Measurements from ENCODE around the gene BRI3. TPM values are rescaled to one million over a fixed set of nuclear protein-coding genes. Genes with fewer than 3 reads are reported as not detected.
A peak's percentile ranks its signal among the peaks of the same experiment; 100 is the strongest.

BRI3 gene
- total RNA-seq, 1 donor from 2014 or later: 15.9 TPM

- FAIRE-seq: no peak
- DNase-seq (ENCODE audit: low spot score in 2 of 2): peak; percentile 99 to 100
Observed at GRCh38 chr7:98251601-98252424, 29.7 kb upstream of the BRI3 start, which contains the start of gene TECPR1. TECPR1 (minus strand) TSS chr7:98252232; CDS start chr7:98246146, 6,086 bp downstream.

DNA sequence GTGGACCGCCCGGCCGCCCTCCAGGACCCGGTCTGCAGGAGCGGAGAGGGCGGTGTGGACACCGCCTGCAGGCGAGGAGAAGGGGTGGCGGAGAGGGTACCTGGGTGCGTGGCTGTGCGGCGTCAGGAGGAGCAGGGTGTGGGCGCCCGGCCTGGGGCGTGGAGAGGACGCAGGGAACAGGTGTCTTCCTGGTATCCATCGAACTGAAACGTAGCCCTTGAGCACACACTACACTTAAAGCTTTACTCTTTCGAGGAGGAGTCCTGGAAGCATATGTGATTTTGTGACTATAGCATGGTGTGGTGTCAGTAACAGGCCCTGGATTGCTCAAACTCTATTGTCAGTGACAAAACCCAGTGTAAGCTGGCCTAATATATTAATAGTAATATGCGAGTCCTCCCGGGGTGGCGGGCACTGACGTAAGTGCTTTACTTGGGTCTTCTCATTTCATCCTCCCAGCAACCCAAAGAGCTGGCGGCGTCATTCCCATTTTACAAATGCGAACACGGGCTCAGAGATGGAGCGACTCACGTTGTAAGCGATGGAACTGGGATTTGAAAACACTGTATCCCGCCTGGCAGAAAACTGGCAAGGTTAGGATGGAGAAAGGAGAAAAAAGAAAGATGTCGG lies 28.9 kb upstream of the BRI3 start:
- no peak for FAIRE-seq

DNA sequence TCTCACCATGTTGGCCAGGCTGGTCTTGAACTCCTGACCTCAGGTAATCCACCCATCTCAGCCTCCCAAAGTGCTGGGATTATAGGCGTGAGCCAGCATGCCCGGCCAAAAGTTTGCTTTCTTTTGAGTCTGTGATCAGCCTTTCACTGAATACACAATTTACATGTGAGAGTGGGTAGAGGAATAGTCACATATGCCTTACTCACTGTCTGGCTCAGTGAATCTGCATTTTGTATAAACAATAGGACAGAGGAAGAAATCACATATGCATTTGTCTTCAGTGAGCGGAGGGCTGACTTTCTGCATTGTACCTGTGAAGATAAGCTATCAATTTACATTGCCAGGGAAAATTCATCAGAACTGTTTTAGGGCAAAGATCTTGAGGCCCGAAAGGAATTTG lies 27.0 kb upstream of the BRI3 start:
- DNase-seq (ENCODE audit: low spot score in 2 of 2): no peak
- FAIRE-seq: no peak

More for the DNA sequence above, 28.9 kb upstream of the BRI3 start:
- no peak for DNase-seq (ENCODE audit: low spot score in 2 of 2)

GRCh38 chr7:98254951-98255610 lies 26.4 kb upstream of the BRI3 start:
- no peak for FAIRE-seq

GRCh38 chr7:98256431-98256830 lies 25.1 kb upstream of the BRI3 start:
- FAIRE-seq: no peak

More at GRCh38 chr7:98254951-98255610, 26.4 kb upstream of the BRI3 start:
- no peak for DNase-seq (ENCODE audit: low spot score in 2 of 2)

DNA sequence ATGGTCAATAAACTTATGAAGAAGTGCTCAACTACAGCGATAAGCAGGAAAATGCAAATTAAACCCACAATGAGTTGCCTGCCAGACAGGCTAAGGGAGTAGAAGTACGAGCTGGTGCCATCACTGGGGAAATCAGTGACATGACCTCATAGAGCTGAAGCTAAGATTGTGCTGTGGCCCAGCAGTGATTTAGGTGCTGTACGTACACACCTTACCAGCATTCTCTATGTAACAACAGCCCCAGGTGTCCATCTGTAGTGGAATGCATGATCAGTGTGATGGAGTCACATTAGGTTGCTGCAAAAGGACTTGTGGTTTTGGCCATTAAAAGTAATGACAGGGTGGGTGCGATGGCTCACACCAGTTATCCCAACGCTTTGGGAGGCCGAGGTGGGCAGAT lies 23.8 kb upstream of the BRI3 start:
- DNase-seq (ENCODE audit: low spot score in 2 of 2) (no peak), FAIRE-seq (no peak)

More at GRCh38 chr7:98256431-98256830, 25.1 kb upstream of the BRI3 start:
- no peak for DNase-seq (ENCODE audit: low spot score in 2 of 2)

DNA sequence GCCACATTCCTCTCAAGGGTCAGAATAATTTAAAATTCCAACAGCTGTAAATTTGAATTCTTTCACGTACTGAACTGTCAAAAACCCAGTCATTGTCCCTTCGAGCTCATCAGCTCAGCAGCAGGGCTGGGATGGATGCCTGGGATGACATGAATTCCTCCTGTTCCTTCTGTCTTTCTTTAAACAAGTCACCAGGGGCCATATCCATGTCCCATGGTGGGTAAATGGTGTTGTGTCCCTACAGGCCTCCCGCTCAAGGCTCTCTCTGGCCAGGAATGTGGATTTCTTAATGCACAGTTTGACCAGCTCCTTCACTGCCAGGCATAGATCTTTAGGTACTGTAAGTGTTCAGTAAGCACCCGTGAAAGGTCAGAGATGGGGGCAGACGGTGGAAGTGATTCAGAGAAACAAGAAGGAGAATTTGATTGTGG lies 15.6 kb upstream of the BRI3 start:
- DNase-seq (ENCODE audit: low spot score in 2 of 2) (no peak), FAIRE-seq (no peak)

- DNase-seq (ENCODE audit: low spot score in 2 of 2) (no peak), FAIRE-seq (no peak)
Observed at GRCh38 chr7:98266840-98267239, 14.6 kb upstream of the BRI3 start.

DNA sequence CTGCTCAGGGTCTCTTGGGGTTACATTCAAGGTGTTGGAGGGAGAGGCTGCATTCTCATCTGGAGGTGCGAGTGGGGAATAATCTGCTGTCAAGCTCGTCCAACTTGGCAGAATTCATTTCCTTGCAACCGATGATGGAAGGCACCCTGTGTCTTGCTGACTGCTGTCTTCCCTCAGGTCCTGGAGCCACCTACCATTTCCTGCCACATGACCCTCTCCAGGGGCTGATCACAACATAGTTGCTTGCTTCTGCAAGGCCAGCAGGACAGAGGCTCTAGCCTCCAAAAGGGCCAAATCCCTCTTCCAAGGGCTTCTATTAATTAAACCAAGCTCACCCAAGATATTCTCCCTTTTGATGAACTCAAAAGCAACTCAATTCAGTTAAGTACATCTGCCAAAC lies 14.2 kb upstream of the BRI3 start:
- no peak for DNase-seq (ENCODE audit: low spot score in 2 of 2)
- FAIRE-seq: no peak

GRCh38 chr7:98276241-98276761 lies 5.2 kb upstream of the BRI3 start:
- no peak for FAIRE-seq
- DNase-seq (ENCODE audit: low spot score in 2 of 2): no peak

DNA sequence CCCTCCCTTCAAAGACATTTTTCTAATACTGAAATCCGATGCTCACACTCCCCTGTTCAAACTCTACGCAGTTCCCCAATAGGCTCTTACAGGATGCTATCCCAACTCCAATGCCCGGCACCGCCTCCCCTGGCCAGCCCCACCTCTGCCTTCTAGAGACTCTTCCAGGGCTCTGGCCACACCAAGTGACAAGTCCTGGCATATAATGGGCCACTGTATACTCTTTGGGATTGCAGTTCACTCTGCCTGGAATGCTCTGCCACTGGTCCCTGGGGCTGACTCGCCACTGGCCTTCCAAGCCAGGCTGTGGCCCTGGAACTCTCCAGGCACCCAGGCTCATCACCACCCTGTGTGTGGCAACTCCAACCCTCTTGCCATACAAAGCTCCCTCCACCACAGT lies 3.1 kb upstream of the BRI3 start:
- DNase-seq (ENCODE audit: low spot score in 2 of 2): no peak

DNA sequence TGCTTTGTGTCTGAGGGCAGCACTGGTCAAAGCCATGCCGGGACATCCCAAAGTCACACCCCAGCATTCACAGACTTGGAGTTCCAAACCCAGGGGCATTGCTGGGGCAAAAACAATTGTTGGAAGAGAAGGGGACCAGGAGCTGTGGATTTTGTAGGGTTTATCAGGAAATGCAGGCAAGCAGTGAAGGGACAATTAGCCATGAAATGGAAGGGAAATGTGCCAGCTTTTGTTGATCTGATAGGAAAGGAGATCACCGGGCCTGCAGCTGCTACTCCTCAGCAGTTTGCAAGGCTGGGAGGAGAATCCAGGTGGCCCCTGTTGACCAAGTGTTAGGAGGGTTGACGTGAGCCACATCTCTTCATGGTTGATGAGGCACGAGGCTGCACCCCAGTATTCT lies 2.5 kb upstream of the BRI3 start:
- DNase-seq (ENCODE audit: low spot score in 2 of 2): no peak
- FAIRE-seq: no peak

More for the DNA sequence above, 3.1 kb upstream of the BRI3 start:
- no peak for FAIRE-seq

DNA sequence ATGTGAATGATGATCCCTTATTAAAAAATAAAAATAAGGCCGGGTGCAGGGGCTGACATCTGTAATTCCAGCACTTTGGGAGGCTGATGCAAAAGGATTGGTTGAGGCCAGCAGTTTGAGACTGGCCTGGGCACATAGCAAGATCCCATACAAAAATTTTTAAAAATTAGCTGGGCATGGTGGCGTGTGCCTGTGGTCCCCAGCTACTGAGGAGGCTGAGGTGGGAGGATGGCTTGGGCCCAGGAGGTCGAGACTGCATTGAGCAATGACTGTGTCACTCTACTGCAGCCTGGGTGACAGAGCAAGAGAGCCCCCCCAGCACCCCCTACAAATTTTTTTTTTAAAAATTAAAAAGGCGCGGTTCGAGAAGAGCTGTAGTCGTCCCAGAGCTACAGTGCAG lies 1.2 kb upstream of the BRI3 start:
- FAIRE-seq: no peak
- no peak for DNase-seq (ENCODE audit: low spot score in 2 of 2)

DNA sequence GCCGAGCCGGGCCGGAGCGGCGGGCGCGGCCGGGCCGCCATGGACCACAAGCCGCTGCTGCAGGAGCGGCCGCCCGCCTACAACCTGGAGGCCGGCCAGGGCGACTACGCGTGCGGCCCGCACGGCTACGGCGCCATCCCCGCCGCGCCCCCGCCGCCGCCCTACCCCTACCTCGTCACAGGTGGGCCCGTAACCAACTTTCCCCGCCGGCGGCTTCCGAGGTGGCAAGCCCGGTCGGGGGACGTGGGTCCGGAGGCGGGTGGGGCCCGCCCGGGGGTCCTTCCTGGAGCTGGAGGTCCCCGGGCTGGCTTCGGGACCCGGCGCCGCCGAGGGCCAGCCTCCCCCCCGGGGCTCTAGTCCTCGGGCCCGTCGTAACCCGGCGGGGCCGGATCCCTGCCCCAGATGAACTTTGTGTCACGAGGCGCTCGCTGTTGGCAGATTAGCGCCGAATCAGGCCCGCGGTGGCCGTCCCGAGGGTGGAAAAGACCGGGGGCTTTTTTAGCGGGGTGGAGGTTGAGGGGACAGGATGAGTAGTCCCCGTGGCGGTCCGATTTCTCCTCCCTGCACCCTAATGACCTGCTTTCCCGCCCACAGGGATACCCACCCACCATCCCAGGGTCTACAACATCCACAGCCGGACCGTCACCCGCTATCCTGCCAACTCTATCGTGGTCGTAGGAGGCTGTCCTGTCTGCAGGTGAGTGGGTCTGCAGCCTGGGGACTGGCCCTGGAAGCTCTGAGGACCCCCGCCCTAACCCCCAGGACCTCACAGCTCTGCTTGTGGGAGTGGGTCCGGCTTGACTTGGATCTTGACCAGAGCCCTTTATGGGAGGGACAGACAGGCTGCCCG lies 496 bp downstream of the BRI3 start:
- DNase-seq (ENCODE audit: low spot score in 2 of 2): no peak
- no peak for FAIRE-seq

DNA sequence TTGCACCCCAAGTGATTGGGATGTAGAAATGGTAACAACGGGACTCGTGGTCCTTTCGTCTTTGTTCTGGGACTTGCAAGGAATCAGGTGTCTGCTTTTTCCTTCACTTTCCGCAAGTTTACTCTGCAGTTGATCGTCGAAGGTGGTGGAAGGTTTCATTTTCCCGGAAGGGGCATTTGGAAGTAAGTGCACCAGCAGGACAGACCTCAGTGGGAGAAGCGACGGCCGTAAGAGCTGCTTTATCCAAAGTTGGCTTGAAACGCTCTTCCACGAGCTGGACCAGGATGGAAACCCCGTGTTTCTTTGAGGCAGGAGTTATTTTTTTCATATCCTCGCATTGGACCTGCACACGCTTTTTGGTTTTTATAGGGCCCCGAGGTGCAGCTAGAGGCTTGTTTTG lies 1.2 kb downstream of the BRI3 start:
- FAIRE-seq: no peak
- no peak for DNase-seq (ENCODE audit: low spot score in 2 of 2)

DNA sequence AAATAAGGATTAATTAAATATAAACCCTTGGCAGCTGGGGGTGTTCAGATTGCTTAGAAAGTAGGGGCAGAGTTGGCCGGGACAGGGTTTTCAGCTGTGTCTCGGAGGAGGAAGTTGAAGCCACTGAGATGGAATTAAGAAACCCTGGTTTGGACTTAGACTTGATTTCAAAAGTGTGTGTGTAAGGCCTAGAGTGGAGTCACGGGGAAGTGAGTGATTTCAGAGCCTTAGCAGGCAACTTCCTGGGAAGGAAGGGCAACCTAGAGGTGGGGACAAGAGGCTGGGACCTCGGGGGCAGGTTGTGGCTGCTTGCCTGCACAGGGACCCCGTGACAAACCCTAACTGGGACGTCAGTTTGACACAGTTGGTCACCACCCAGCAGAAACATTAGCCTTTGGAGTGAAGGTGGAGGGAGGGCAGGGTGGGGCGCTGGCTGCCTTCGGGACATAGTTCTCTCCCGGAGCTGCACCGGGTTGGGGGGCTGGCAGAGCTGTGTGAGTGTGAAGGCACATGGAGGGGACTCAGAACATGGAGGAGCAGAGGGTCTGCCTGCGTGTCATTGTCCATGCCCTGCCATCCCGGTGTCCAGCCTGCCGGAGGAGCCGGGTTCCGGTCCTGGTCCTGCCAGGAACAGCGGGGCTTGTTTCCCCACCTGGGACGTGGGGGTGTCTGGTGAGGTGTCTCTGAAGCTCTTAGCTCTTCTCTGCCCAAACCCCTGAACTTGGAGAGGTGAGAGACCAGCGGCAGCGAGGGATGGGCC lies 1.8 kb downstream of the BRI3 start:
- DNase-seq (ENCODE audit: low spot score in 2 of 2) (no peak), FAIRE-seq (no peak)

- no peak for FAIRE-seq
- DNase-seq (ENCODE audit: low spot score in 2 of 2): no peak
Observed at GRCh38 chr7:98283887-98284222, 2.4 kb downstream of the BRI3 start.

GRCh38 chr7:98284335-98285036 lies 3.0 kb downstream of the BRI3 start:
- DNase-seq (ENCODE audit: low spot score in 2 of 2): no peak
- no peak for FAIRE-seq
